Gastroesophageal sphincter (tissue), 3 donors: Measurements from ENCODE around the gene KDM4C.

Experiments used
- CTCF ChIP-seq, 4 experiments: fragments of 200-600 bp in 2 of 4; fragments of 450-650 bp in 2 of 4; sonication (generic) in 1 of 4; IDR thresholded peaks; one replicate each; pipeline ENCODE4 v1.5.1; 2017 to 2019; ENCODE audit warnings: antibody characterized with exemption in 4 of 4, mild to moderate bottlenecking in 2 of 4, moderate library complexity in 2 of 4
- POLR2A ChIP-seq, 2 donors: fragments of 450-650 bp; IDR thresholded peaks; one replicate each; pipeline ENCODE4 v1.6.1; 2017; ENCODE audit warnings: antibody characterized with exemption in 2 of 2, mild to moderate bottlenecking in 2 of 2, moderate library complexity in 1 of 2
- POLR2AphosphoS5 ChIP-seq: sonication (generic); formaldehyde crosslinking; IDR thresholded peaks from one replicate; pipeline ENCODE4 v1.6.1; 2017; ENCODE audit warnings: antibody characterized with exemption

- TF ChIP-seq CTCF (IDR thresholded peaks at IDR 0.05) = no peak
- TF ChIP-seq POLR2A (IDR thresholded peaks at IDR 0.05) = no peak
- TF ChIP-seq POLR2AphosphoS5 = no peak
Measured at GRCh38 chr9:6942406-6942805, 184.6 kb downstream of the KDM4C start.
